HEK293 (cell line): ENCODE measurements around the gene CATSPERZ.

Source experiments
- BCL11A ChIP-seq: fragments of 450-650 bp; formaldehyde crosslinking; IDR thresholded peaks from 2 replicates; pipeline ENCODE4 v1.5.1; 2016; ENCODE audit warnings: low read depth, missing biosample characterization, missing genetic modification characterization
- FEZF1 ChIP-seq: fragments of 450-650 bp; formaldehyde crosslinking; IDR thresholded peaks from 2 replicates; pipeline ENCODE4 v1.5.1; 2016; ENCODE audit warnings: missing biosample characterization, missing genetic modification characterization
- GLI4 ChIP-seq: fragments of 450-650 bp; formaldehyde crosslinking; IDR thresholded peaks from 2 replicates; pipeline ENCODE4 v1.5.1; 2016; ENCODE audit warnings: missing biosample characterization, missing genetic modification characterization
- GLIS1 ChIP-seq: fragments of 450-650 bp; formaldehyde crosslinking; IDR thresholded peaks from 2 replicates; pipeline ENCODE4 v1.5.1; 2016; ENCODE audit warnings: missing biosample characterization, missing genetic modification characterization
- GLIS2 ChIP-seq: fragments of 450-650 bp; formaldehyde crosslinking; IDR thresholded peaks from 2 replicates; pipeline ENCODE4 v1.5.1; 2016; ENCODE audit warnings: missing biosample characterization, missing genetic modification characterization
- IKZF3 ChIP-seq: fragments of 450-650 bp; IDR thresholded peaks from 2 replicates; pipeline ENCODE4 v1.5.0; 2018; ENCODE audit warnings: missing biosample characterization, mild to moderate bottlenecking, missing genetic modification characterization, moderate library complexity
- KLF16 ChIP-seq: fragments of 450-650 bp; formaldehyde crosslinking; IDR thresholded peaks from 2 replicates; pipeline ENCODE4 v1.5.1; 2017; ENCODE audit warnings: missing biosample characterization, missing genetic modification characterization
- KLF7 ChIP-seq: fragments of 450-650 bp; formaldehyde crosslinking; IDR thresholded peaks from 2 replicates; pipeline ENCODE4 v1.5.1; 2016; ENCODE audit warnings: missing biosample characterization, missing genetic modification characterization, borderline replicate concordance
- MEIS1 ChIP-seq: sonication (generic); formaldehyde crosslinking; IDR thresholded peaks from 2 replicates; pipeline ENCODE4 v1.8.1; 2022; ENCODE audit warnings: missing genetic modification reagents, mild to moderate bottlenecking, borderline replicate concordance
- SP2 ChIP-seq: fragments of 450-650 bp; formaldehyde crosslinking; IDR thresholded peaks from 2 replicates; pipeline ENCODE4 v1.5.1; 2016; ENCODE audit warnings: missing biosample characterization, missing genetic modification characterization
- ZBTB21 ChIP-seq: fragments of 450-650 bp; formaldehyde crosslinking; IDR thresholded peaks from 2 replicates; pipeline ENCODE4 v1.5.1; 2017; ENCODE audit warnings: missing biosample characterization, missing genetic modification characterization
- ZIC2 ChIP-seq: fragments of 450-650 bp; formaldehyde crosslinking; IDR thresholded peaks from 2 replicates; pipeline ENCODE4 v1.5.1; 2016; ENCODE audit warnings: missing biosample characterization, missing genetic modification characterization
- ZNF366 ChIP-seq: fragments of 450-650 bp; formaldehyde crosslinking; conservative IDR thresholded peaks from 2 replicates; pipeline ENCODE4 v1.5.1; 2016; ENCODE audit warnings: missing biosample characterization, missing genetic modification characterization
- ZNF391 ChIP-seq: fragments of 450-650 bp; formaldehyde crosslinking; IDR thresholded peaks from 2 replicates; pipeline ENCODE4 v1.5.1; 2016; ENCODE audit warnings: low read depth, missing biosample characterization, missing genetic modification characterization, borderline replicate concordance
- ZNF514 ChIP-seq: fragments of 450-650 bp; formaldehyde crosslinking; IDR thresholded peaks from 2 replicates; pipeline ENCODE4 v1.5.1; 2016; ENCODE audit warnings: missing biosample characterization, missing genetic modification characterization
- ZNF529 ChIP-seq: fragments of 450-650 bp; formaldehyde crosslinking; IDR thresholded peaks from 2 replicates; pipeline ENCODE4 v1.5.1; 2017; ENCODE audit warnings: missing genetic modification characterization, missing biosample characterization; ENCODE audit not compliant: insufficient replicate concordance
- ZNF600 ChIP-seq: fragments of 450-650 bp; formaldehyde crosslinking; IDR thresholded peaks from 2 replicates; pipeline ENCODE4 v1.5.1; 2016; ENCODE audit warnings: missing biosample characterization, missing genetic modification characterization
- ZNF610 ChIP-seq: fragments of 450-650 bp; formaldehyde crosslinking; IDR thresholded peaks from 2 replicates; pipeline ENCODE4 v1.5.1; 2016; ENCODE audit warnings: missing biosample characterization, missing genetic modification characterization, borderline replicate concordance
- ZNF654 ChIP-seq: fragments of 450-650 bp; formaldehyde crosslinking; IDR thresholded peaks from 2 replicates; pipeline ENCODE4 v1.5.1; 2016; ENCODE audit warnings: low read depth, missing biosample characterization, missing genetic modification characterization
- TF ChIP-seq, protein P1 (sequence below): fragments of 450-650 bp; formaldehyde crosslinking; IDR thresholded peaks from 2 replicates; pipeline ENCODE4 v1.5.1; 2016; ENCODE audit warnings: missing biosample characterization, missing genetic modification characterization
- TF ChIP-seq, protein P2 (sequence below): fragments of 450-650 bp; formaldehyde crosslinking; IDR thresholded peaks from 2 replicates; pipeline ENCODE4 v1.5.1; 2016; ENCODE audit warnings: missing biosample characterization, missing genetic modification characterization
- TF ChIP-seq, protein P3 (sequence below): fragments of 450-650 bp; formaldehyde crosslinking; IDR thresholded peaks from 2 replicates; pipeline ENCODE4 v1.5.1; 2016; ENCODE audit warnings: missing biosample characterization, missing genetic modification characterization
- TF ChIP-seq, protein P4 (sequence below): fragments of 450-650 bp; formaldehyde crosslinking; IDR thresholded peaks from 2 replicates; pipeline ENCODE4 v1.5.1; 2016; ENCODE audit warnings: missing biosample characterization, missing genetic modification characterization
- TF ChIP-seq, protein P5 (sequence below): fragments of 450-650 bp; formaldehyde crosslinking; IDR thresholded peaks from 2 replicates; pipeline ENCODE4 v1.5.1; 2016; ENCODE audit warnings: missing biosample characterization, missing genetic modification characterization, low read depth
- TF ChIP-seq, protein P6 (sequence below): fragments of 450-650 bp; formaldehyde crosslinking; IDR thresholded peaks from 2 replicates; pipeline ENCODE4 v1.5.1; 2016; ENCODE audit warnings: missing biosample characterization, missing genetic modification characterization

The CATSPERZ gene

DNA sequence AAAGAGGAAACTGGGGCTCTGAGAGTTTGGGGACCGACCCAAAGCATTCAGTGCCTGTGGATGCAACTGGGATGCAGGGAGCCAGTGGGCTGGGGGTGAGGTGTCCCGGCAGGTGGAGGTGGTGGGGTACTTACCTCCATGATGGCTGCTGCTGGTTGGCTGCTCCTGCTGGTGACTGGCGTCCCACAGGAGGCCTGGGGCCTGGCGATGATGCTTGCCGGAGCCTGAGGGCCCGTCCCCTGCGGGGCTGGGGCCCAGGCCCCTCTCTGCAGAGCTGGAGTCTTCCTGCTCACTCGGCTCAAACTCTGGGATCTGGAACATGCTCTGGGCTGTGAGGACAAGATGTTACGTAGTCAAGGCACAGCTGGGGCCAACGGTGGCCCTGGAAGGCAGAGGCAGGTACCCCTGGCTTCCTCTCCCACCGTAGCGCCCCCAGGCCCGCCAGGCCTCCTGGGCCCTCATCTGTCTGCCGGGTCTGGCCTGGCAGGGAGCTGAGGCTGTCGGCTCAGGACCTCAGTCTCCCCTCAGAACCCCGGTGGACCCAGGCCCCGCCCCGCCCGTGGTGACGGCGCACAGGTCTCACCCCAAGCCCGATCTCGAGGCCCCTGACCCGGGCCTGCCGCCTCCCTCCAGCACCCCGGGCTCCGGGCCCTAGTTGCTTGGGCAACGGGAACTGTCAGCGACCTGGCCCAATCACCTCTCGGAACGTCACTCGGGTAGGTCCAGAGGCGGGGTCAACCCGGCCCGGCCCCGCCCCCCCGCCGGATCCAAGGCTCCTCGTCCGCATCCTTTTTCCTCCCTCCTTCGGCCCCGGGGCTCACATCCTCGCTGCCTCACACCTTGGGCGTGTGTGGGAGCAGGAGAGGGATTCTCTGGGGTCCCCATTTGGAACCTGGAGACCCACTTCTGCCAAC, 15.9 kb upstream of the CATSPERZ start, which contains the start of gene BAD (continued):
- TF ChIP-seq GLIS2 (tag by site-specific recombination): peak; percentile 76; the same call in 1 of the 2 replicates
- peak; percentile 23; the same call in 1 of the 2 replicates for TF ChIP-seq ZBTB21 (tag by site-specific recombination)
- no peak for TF ChIP-seq BCL11A (tag by site-specific recombination)
- TF ChIP-seq, protein P1, sequence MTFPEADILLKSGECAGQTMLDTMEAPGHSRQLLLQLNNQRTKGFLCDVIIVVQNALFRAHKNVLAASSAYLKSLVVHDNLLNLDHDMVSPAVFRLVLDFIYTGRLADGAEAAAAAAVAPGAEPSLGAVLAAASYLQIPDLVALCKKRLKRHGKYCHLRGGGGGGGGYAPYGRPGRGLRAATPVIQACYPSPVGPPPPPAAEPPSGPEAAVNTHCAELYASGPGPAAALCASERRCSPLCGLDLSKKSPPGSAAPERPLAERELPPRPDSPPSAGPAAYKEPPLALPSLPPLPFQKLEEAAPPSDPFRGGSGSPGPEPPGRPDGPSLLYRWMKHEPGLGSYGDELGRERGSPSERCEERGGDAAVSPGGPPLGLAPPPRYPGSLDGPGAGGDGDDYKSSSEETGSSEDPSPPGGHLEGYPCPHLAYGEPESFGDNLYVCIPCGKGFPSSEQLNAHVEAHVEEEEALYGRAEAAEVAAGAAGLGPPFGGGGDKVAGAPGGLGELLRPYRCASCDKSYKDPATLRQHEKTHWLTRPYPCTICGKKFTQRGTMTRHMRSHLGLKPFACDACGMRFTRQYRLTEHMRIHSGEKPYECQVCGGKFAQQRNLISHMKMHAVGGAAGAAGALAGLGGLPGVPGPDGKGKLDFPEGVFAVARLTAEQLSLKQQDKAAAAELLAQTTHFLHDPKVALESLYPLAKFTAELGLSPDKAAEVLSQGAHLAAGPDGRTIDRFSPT (tag by site-specific recombination): no peak
- no peak; the same call in 1 of the 2 replicates for TF ChIP-seq IKZF3 (tag by site-specific recombination)
- no peak for TF ChIP-seq ZNF610 (tag by site-specific recombination)
- no peak for TF ChIP-seq GLIS1
- TF ChIP-seq FEZF1 (tag by site-specific recombination): no peak
- TF ChIP-seq SP2 (tag by site-specific recombination): peak; percentile 79
- no peak for TF ChIP-seq ZNF391
- no peak for TF ChIP-seq ZNF654 (tag by site-specific recombination)
- TF ChIP-seq, protein P2, sequence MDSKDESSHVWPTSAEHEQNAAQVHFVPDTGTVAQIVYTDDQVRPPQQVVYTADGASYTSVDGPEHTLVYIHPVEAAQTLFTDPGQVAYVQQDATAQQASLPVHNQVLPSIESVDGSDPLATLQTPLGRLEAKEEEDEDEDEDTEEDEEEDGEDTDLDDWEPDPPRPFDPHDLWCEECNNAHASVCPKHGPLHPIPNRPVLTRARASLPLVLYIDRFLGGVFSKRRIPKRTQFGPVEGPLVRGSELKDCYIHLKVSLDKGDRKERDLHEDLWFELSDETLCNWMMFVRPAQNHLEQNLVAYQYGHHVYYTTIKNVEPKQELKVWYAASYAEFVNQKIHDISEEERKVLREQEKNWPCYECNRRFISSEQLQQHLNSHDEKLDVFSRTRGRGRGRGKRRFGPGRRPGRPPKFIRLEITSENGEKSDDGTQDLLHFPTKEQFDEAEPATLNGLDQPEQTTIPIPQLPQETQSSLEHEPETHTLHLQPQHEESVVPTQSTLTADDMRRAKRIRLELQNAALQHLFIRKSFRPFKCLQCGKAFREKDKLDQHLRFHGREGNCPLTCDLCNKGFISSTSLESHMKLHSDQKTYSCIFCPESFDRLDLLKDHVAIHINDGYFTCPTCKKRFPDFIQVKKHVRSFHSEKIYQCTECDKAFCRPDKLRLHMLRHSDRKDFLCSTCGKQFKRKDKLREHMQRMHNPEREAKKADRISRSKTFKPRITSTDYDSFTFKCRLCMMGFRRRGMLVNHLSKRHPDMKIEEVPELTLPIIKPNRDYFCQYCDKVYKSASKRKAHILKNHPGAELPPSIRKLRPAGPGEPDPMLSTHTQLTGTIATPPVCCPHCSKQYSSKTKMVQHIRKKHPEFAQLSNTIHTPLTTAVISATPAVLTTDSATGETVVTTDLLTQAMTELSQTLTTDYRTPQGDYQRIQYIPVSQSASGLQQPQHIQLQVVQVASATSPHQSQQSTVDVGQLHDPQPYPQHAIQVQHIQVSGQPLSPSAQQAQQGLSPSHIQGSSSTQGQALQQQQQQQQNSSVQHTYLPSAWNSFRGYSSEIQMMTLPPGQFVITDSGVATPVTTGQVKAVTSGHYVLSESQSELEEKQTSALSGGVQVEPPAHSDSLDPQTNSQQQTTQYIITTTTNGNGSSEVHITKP (tag by site-specific recombination): peak; percentile 57
- peak; percentile 34; the same call in 1 of the 2 replicates for TF ChIP-seq ZIC2 (tag by site-specific recombination)
- TF ChIP-seq MEIS1: no peak
- TF ChIP-seq GLI4 (tag by site-specific recombination): no peak
- TF ChIP-seq, protein P3, sequence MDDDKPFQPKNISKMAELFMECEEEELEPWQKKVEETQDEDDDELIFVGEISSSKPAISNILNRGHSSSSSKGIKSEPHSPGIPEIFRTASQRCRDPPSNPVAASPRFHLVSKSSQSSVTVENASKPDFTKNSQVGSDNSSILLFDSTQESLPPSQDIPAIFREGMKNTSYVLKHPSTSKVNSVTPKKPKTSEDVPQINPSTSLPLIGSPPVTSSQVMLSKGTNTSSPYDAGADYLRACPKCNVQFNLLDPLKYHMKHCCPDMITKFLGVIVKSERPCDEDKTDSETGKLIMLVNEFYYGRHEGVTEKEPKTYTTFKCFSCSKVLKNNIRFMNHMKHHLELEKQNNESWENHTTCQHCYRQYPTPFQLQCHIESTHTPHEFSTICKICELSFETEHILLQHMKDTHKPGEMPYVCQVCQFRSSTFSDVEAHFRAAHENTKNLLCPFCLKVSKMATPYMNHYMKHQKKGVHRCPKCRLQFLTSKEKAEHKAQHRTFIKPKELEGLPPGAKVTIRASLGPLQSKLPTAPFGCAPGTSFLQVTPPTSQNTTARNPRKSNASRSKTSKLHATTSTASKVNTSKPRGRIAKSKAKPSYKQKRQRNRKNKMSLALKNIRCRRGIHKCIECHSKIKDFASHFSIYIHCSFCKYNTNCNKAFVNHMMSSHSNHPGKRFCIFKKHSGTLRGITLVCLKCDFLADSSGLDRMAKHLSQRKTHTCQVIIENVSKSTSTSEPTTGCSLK (tag by site-specific recombination): no peak
- TF ChIP-seq, protein P4, sequence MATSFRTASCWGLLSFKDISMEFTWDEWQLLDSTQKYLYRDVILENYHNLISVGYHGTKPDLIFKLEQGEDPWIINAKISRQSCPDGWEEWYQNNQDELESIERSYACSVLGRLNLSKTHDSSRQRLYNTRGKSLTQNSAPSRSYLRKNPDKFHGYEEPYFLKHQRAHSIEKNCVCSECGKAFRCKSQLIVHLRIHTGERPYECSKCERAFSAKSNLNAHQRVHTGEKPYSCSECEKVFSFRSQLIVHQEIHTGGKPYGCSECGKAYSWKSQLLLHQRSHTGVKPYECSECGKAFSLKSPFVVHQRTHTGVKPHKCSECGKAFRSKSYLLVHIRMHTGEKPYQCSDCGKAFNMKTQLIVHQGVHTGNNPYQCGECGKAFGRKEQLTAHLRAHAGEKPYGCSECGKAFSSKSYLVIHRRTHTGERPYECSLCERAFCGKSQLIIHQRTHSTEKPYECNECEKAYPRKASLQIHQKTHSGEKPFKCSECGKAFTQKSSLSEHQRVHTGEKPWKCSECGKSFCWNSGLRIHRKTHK (tag by site-specific recombination): no peak
- no peak for TF ChIP-seq KLF16
- TF ChIP-seq, protein P5, sequence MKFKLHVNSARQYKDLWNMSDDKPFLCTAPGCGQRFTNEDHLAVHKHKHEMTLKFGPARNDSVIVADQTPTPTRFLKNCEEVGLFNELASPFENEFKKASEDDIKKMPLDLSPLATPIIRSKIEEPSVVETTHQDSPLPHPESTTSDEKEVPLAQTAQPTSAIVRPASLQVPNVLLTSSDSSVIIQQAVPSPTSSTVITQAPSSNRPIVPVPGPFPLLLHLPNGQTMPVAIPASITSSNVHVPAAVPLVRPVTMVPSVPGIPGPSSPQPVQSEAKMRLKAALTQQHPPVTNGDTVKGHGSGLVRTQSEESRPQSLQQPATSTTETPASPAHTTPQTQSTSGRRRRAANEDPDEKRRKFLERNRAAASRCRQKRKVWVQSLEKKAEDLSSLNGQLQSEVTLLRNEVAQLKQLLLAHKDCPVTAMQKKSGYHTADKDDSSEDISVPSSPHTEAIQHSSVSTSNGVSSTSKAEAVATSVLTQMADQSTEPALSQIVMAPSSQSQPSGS (tag by site-specific recombination): no peak
- TF ChIP-seq ZNF366 (tag by site-specific recombination): peak; percentile 95
- TF ChIP-seq, protein P6, sequence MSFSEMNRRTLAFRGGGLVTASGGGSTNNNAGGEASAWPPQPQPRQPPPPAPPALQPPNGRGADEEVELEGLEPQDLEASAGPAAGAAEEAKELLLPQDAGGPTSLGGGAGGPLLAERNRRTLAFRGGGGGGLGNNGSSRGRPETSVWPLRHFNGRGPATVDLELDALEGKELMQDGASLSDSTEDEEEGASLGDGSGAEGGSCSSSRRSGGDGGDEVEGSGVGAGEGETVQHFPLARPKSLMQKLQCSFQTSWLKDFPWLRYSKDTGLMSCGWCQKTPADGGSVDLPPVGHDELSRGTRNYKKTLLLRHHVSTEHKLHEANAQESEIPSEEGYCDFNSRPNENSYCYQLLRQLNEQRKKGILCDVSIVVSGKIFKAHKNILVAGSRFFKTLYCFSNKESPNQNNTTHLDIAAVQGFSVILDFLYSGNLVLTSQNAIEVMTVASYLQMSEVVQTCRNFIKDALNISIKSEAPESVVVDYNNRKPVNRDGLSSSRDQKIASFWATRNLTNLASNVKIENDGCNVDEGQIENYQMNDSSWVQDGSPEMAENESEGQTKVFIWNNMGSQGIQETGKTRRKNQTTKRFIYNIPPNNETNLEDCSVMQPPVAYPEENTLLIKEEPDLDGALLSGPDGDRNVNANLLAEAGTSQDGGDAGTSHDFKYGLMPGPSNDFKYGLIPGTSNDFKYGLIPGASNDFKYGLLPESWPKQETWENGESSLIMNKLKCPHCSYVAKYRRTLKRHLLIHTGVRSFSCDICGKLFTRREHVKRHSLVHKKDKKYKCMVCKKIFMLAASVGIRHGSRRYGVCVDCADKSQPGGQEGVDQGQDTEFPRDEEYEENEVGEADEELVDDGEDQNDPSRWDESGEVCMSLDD (tag by site-specific recombination): peak; percentile 71
- TF ChIP-seq ZNF600: peak; percentile 55; the same call in 1 of the 2 replicates
- no peak for TF ChIP-seq ZNF529 (tag by site-specific recombination)
- TF ChIP-seq ZNF514 (tag by site-specific recombination): no peak
- TF ChIP-seq KLF7 (tag by site-specific recombination): 0 out of 2 replicates have a peak, but pooled peaks have one; percentile 40
